Cardiac fibroblast (primary cell): ENCODE data around the gene SCG5.

Source experiments
- DNase-seq, 2 donors: peaks; one replicate each; pipeline versions ENCODE4 v3.0.0 to v3.0.0-alpha.2; 2010; ENCODE audit warnings: low read depth in 2 of 2
- H3K4me3 ChIP-seq, 2 donors: replicated peaks in 1 of 2; 1 replicate in 1 of 2; 2 replicates in 1 of 2; pipeline ENCODE4 v1.5.1; 2011; ENCODE audit warnings: low read depth in 2 of 2, low read length in 2 of 2, mild to moderate bottlenecking in 2 of 2, moderate library complexity in 1 of 2
- CTCF ChIP-seq: IDR thresholded peaks from one replicate; pipeline ENCODE4 v1.5.1; 2011; ENCODE audit warnings: low read depth, mild to moderate bottlenecking, low read length, inconsistent platforms

The SCG5 gene

GRCh38 chr15:32663671-32664070, 22.2 kb downstream of the SCG5 start:
- no peak for TF ChIP-seq CTCF
- DNase-seq, result no peak
- H3K4me3 ChIP-seq, result no peak overlapping the region

GRCh38 chr15:32664796-32665195, 23.3 kb downstream of the SCG5 start:
- no peak overlapping the region for H3K4me3 ChIP-seq
- no peak for DNase-seq
- TF ChIP-seq CTCF, result no peak

DNA sequence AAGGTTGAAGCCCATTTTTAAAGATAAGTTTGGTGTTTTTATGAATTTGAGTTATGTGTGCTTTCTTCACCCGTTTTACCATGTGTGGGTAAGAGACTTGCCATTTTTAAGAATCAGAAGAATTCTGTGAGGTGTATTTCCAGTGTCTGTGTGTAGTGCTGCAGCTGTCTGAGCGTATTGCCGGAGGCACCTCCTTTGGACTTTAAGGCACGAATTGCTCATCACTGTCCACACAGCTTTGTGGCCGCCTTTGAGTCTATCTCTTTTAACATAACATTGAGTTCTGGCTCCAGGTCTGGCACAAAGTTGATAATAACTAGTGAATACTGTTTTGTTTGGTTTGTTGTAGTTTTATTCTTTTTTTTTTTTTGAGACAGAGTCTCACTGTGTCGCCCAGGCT, 25.8 kb downstream of the SCG5 start:
- DNase-seq, result no peak
- no peak overlapping the region for H3K4me3 ChIP-seq
- TF ChIP-seq CTCF, result no peak

DNA sequence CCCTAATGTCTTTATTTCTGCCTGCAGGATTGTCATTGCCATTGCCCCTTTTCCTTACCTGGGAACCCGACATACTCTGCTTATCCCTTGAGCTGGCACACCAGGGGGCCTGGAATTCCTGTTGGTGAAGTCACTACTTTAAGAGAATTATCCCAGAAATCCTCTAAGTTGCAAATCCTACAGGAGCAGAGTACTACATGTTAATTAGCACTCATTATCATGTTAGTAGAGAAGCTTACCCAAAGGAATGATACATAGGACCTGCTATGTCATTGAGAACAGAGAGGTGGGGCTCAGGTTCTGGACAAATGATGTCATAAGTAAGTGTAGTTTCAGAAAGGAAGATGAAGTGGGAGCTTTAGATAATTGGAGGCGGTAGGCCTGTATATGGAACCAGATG, 27.4 kb downstream of the SCG5 start:
- H3K4me3 ChIP-seq, result no peak overlapping the region
- no peak for TF ChIP-seq CTCF
- no peak for DNase-seq

GRCh38 chr15:32669896-32670611, 28.5 kb downstream of the SCG5 start:
- DNase-seq, result peak; percentile 53 to 85
- H3K4me3 ChIP-seq, result no peak overlapping the region
- no peak for TF ChIP-seq CTCF

DNA sequence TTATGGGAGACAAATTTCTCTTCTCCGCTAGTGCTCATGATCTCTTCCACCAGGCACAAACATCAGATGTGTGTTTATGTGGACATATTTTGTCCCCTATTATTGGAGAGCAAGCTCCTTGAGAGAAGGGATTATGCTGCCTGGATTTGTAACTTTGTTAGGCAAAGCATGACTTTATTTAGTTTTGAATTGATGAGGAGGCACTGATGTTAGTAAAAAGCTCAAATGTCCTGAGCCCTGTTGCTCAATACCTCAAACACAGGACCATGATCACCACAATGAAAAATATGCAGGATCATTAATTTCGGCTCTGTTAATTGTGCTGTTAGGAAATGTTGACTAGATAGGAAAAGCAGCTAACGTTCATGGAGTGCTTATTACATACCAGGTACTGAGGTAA, 29.1 kb downstream of the SCG5 start:
- DNase-seq, result no peak
- no peak overlapping the region for H3K4me3 ChIP-seq
- no peak for TF ChIP-seq CTCF
